Esophagus squamous epithelium (tissue), 5 donors: ENCODE data around the gene DSCAML1. TPM values are rescaled to one million over a fixed set of nuclear protein-coding genes. Genes with fewer than 3 reads are reported as not detected.

ENCODE experiments used
- DNase-seq: peaks from one replicate; lab custom pipeline; 2025; lab: John Stamatoyannopoulos, UW
- H3K27ac ChIP-seq, 4 donors: fragments of 200-600 bp; sonication (generic); one replicate each; pipeline ENCODE4 v1.5.1; 2016 to 2019; ENCODE audit warnings: mild to moderate bottlenecking in 1 of 4
- H3K27me3 ChIP-seq, 4 donors: fragments of 200-600 bp; sonication (generic); 1 replicate in 3 of 4; 2 replicates in 1 of 4; pipeline versions ENCODE4 v1.5.1 to v1.6.0; 2017 to 2021; ENCODE audit warnings: antibody characterized with exemption in 1 of 4
- H3K36me3 ChIP-seq, 3 donors: fragments of 200-600 bp; sonication (generic); one replicate each; pipeline ENCODE4 v1.5.1; 2016 to 2019
- H3K4me1 ChIP-seq, 3 donors: fragments of 200-600 bp; sonication (generic); one replicate each; pipeline ENCODE4 v1.5.1; 2017 to 2019
- H3K4me3 ChIP-seq, 4 donors: fragments of 200-600 bp; sonication (generic); 1 replicate in 3 of 4; 2 replicates in 1 of 4; pipeline ENCODE4 v1.5.1; 2016 to 2019; ENCODE audit warnings: mild to moderate bottlenecking in 2 of 4, moderate library complexity in 1 of 4
- H3K9me3 ChIP-seq, 3 donors: fragments of 200-600 bp; sonication (generic); one replicate each; pipeline ENCODE4 v1.5.1; 2016 to 2019
- POLR2A ChIP-seq, 4 donors: fragments of 450-650 bp; IDR thresholded peaks; one replicate each; pipeline ENCODE4 v1.6.1; 2017; ENCODE audit warnings: antibody characterized with exemption in 4 of 4, mild to moderate bottlenecking in 4 of 4, moderate library complexity in 3 of 4
- WGBS, 2 donors: methylation state at CpG; one replicate each; pipeline ENCODE4 v1.1.5; 2018; 5-methylcytosine and 5-hydroxymethylcytosine counted together
- intact Hi-C: fragments of 100-400 bp; cut with DNase I; formaldehyde crosslinking; loops from one replicate; pipeline ENCODE4 v1.15.0; 2022
- total RNA-seq, 4 donors: library from RNA; depleted of rRNA; stranded (reverse); fragments of >200 nt; gene quantifications; one replicate each; pipeline ENCODE4 v1.1.0, GENCODE V29; 2016
- TF ChIP-seq, protein P1 (sequence below), 6 experiments: fragments of 450-650 bp in 4 of 6; fragments of 200-600 bp in 2 of 6; sonication (generic) in 2 of 6; IDR thresholded peaks; one replicate each; pipeline ENCODE4 v1.5.1; 2016 to 2019; ENCODE audit warnings: antibody characterized with exemption in 6 of 6, mild to moderate bottlenecking in 4 of 6, moderate library complexity in 4 of 6
- donor health status: DM: yes; HTN: yes; CAD: no.

The DSCAML1 gene
- total RNA-seq, 4 donors from 2014 or later: 0.04 to 0.19 TPM; not detected in 2

DNA sequence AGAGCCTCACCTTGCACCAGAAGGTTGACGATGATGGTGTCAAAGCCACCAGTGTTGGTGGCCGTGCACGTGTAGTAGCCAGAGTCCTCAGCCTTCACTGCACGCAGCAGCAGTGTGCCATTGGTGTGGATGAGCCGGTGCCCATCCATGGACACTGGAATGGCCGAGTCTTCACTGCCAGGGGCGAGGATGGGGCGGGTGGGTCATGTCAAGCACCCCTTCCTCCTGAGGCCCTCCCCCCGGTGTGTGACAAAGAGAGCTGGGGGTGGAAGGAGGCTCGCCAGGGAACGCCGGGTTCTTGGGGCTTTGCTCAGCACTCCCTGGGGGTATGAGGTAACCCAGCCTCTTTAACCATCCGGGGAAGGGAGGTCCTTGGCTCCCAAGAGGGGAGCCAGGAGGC is 357.8 kb downstream of the DSCAML1 start:
- TF ChIP-seq, protein P1, sequence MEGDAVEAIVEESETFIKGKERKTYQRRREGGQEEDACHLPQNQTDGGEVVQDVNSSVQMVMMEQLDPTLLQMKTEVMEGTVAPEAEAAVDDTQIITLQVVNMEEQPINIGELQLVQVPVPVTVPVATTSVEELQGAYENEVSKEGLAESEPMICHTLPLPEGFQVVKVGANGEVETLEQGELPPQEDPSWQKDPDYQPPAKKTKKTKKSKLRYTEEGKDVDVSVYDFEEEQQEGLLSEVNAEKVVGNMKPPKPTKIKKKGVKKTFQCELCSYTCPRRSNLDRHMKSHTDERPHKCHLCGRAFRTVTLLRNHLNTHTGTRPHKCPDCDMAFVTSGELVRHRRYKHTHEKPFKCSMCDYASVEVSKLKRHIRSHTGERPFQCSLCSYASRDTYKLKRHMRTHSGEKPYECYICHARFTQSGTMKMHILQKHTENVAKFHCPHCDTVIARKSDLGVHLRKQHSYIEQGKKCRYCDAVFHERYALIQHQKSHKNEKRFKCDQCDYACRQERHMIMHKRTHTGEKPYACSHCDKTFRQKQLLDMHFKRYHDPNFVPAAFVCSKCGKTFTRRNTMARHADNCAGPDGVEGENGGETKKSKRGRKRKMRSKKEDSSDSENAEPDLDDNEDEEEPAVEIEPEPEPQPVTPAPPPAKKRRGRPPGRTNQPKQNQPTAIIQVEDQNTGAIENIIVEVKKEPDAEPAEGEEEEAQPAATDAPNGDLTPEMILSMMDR (IDR thresholded peaks at IDR 0.05): no peak
- no peak for TF ChIP-seq POLR2A (IDR thresholded peaks at IDR 0.05)
- H3K36me3 ChIP-seq: no peaks in the 10 kb centered on the region
- intact Hi-C loops: no loop called here
- DNase-seq: no peak
- H3K27ac ChIP-seq: no peak overlapping the region
- H3K4me3 ChIP-seq: no peak overlapping the region
- 49 to 80% methylated on average over 2 to 12 of the region's 13 CpGs for WGBS, 2 donors
- H3K27me3 ChIP-seq: peaks cover 0 to 49% (median 0%) of the 10 kb centered on the region in 4 donors
- H3K9me3 ChIP-seq: no peaks in the 10 kb centered on the region
- H3K4me1 ChIP-seq: peaks cover 0 to under 1% (median 0%) of the 10 kb centered on the region in 3 donors

DNA sequence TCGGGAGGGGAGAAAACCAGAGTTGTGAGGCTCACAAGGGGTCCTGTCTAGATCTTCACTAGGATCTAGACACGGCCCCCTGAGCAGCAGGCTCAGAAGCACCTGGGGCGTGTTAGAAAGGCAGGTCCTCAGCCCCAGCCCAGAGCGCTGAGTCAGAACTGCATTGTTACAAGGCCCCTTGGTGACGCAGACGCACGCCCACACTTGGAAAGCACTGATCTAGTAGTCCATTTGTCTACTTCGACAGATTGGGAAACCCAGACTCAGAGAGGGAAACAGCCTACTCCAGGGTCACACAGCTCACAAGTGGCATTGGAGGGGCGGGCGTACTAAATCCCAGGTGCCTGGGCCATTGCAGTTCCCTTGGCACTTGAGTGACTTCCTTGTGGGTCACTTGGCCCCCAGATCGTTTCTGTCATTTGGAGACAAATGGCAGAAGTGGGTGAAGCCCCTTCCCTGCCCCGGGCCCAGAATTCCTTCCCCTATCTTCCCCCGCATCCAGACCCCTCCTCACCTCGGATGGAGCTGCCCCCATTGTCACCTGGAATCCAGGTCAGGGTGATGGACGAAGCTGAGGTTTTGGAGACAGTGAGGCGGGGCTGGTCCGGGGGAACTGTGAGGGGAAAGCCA is 358.5 kb downstream of the DSCAML1 start:
- H3K27me3 ChIP-seq: peaks cover 0 to 42% (median 0%) of the 10 kb centered on the region in 4 donors
- no peaks in the 10 kb centered on the region for H3K4me1 ChIP-seq
- TF ChIP-seq, protein P1 (IDR thresholded peaks at IDR 0.05): no peak
- no peak for TF ChIP-seq POLR2A (IDR thresholded peaks at IDR 0.05)
- intact Hi-C loops: no loop called here
- DNase-seq: no peak
- no peaks in the 10 kb centered on the region for H3K36me3 ChIP-seq
- H3K27ac ChIP-seq: no peak overlapping the region
- no peak overlapping the region for H3K4me3 ChIP-seq
- no peaks in the 10 kb centered on the region for H3K9me3 ChIP-seq
- 50 to 52% methylated on average over 2 to 7 of the region's 17 CpGs for WGBS, 2 donors

DNA sequence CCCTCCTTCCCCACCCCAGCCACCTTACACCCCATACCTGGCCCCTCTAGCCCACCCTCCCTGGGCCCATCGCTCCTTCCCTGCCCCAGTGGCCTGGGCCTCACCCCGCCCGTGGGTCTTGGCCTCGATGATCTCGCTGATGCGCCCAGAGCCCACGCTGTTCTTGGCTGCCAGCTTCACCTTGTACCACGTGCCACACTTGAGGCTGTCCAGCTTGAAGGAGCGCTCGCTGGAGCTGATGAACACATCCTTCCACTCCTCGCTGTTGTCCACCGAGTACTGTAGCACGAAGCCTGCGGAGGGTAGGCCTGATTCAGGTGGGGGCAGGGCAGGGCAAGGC is 359.3 kb downstream of the DSCAML1 start:
- Histone ChIP-seq H3K36me3 (no peaks in the 10 kb centered on the region), H3K27ac (no peak overlapping the region), H3K4me3 (no peak overlapping the region), H3K9me3 (no peaks in the 10 kb centered on the region), H3K4me1 (no peaks in the 10 kb centered on the region), H3K27me3 (peaks cover 0 to 34% (median 0%) of the 10 kb centered on the region in 4 donors)
- WGBS, 2 donors: 70 to 92% methylated on average over 6 to 12 of the region's 14 CpGs
- DNase-seq: no peak
- TF ChIP-seq POLR2A (IDR thresholded peaks at IDR 0.05): no peak
- TF ChIP-seq, protein P1 (IDR thresholded peaks at IDR 0.05): no peak
- intact Hi-C loops: no loop called here

DNA sequence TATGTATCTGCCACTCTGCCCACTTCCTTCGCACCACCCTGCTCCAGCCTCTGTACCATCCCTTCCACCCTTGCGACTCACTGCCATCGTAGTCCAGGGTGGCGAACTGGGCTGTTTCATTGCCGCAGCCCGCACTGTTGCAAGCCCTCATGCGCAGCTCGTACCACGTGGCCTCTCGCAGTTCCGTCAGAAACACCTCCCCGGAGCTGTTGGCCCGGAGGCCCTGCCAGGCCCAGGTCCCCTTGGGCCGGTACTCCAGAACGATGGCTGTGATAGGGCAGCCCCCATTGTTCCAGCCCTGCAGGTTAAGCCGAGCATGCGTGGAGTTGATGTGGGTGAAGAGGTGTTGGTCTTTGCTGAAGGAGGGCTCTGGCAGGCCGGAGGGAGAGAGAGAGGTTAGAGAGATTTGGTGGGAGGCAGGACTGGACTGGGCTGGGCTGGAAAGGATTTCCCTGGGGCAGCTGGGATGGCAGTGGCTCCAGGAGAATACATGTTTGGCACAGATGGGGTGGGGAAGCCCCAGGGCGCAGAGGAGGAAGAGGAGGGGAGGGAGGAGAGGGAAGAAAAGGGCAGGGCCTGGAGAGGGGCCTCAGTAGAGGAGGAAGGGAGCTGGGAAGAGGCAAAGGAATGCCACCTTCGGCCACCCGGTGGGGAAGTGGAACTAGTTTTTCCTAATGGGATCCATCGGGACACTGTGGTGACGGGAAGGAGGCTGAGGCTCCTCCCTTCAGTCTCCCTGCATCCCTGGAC is 359.8 kb downstream of the DSCAML1 start:
- no peaks in the 10 kb centered on the region for H3K36me3 ChIP-seq
- no peaks in the 10 kb centered on the region for H3K9me3 ChIP-seq
- WGBS, 2 donors: 82% methylated on average over 14 to 18 of the region's 23 CpGs
- no peak for DNase-seq
- no peaks in the 10 kb centered on the region for H3K4me1 ChIP-seq
- H3K27ac ChIP-seq: no peak overlapping the region
- intact Hi-C loops: no loop called here
- peaks cover 0 to 30% (median 0%) of the 10 kb centered on the region in 4 donors for H3K27me3 ChIP-seq
- TF ChIP-seq, protein P1 (IDR thresholded peaks at IDR 0.05): no peak
- TF ChIP-seq POLR2A (IDR thresholded peaks at IDR 0.05): no peak
- H3K4me3 ChIP-seq: no peak overlapping the region

DNA sequence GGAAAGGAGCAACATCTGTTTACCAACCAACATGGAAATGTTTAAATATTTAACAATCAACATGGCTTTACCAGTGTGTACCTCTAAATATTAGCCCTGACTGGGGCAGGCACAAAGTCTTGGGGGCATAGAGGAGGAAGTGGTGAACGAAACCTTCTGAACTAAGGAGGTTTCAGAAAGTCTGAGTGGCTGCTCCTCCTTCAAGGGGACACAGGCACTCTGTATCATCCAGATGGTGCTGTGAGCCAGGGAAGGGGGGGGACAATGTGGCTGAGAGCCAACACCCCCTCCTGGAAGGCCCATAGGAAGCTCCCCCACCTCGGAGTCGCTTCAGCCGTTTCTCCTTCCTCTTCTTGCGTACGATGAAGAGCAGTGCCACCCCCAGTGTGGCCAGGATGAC is 361.7 kb downstream of the DSCAML1 start:
- Histone ChIP-seq H3K27ac (no peak overlapping the region), H3K4me1 (no peaks in the 10 kb centered on the region), H3K9me3 (no peaks in the 10 kb centered on the region), H3K36me3 (no peaks in the 10 kb centered on the region), H3K27me3 (peaks cover 0 to 35% (median 0%) of the 10 kb centered on the region in 4 donors), H3K4me3 (no peak overlapping the region)
- DNase-seq: no peak
- 73 to 82% methylated on average over 6 of the region's 6 CpGs for WGBS, 2 donors
- no peak for TF ChIP-seq POLR2A (IDR thresholded peaks at IDR 0.05)
- TF ChIP-seq, protein P1 (IDR thresholded peaks at IDR 0.05): no peak
- intact Hi-C loops: no loop called here
